Measurements from ENCODE around the gene TPRX1.
"Not testable (repeated sequence)": the region's sequence is repeated elsewhere in the genome, so short reads cannot be mapped to it uniquely, and the experiment has no call there.

Gene TPRX1

DNA sequence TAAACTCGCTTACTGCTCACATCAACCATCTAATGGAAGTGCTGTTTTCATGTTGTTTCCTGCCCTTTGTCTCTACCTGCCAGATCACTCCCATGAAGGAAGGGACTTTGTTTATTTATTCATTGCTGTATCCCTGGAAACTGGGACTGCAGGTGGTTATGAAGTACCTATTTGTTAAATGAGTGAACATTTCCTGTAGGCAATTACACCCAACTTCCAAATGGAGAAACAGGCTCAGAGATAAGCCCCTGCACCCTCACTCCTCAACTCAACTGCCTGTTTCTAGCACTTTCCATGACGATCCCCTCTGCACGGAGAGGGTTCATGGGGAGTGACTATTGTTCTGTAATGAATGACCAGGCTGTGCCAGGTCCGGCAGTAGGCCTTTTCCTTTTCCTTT, 27.8 kb downstream of the TPRX1 start:
- no peak overlapping the region for H3K4me3 ChIP-seq (ENCODE audit: low read length)
- TF ChIP-seq CTCF (IDR thresholded peaks at IDR 0.05; ENCODE audit: insufficient read depth, low read depth, low read length, missing control alignments) = no peak
- DNase-seq (ENCODE audit: low read depth) = peak; percentile 98

DNA sequence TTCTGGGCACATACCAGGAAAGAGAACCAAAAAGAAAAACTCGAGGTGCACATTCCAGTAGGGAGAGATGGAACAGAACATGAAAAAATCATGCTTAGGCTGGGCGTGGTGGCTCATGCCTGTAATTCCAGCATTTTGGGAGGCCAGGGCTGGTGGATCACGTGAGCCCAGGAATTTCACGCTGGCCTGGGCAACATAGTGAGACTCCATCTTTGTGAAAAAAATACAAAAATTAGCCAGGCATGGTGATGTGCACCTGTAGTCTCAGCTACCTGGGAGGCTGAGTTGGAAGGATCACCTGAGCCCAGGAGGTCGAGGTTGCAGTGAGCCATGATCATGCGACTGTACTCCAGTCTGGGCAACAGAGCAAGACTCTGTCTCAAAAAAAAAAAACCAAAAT, 33.1 kb downstream of the TPRX1 start:
- H3K4me3 ChIP-seq (ENCODE audit: low read length); DNase-seq (ENCODE audit: low read depth): not testable (repeated sequence)

DNA sequence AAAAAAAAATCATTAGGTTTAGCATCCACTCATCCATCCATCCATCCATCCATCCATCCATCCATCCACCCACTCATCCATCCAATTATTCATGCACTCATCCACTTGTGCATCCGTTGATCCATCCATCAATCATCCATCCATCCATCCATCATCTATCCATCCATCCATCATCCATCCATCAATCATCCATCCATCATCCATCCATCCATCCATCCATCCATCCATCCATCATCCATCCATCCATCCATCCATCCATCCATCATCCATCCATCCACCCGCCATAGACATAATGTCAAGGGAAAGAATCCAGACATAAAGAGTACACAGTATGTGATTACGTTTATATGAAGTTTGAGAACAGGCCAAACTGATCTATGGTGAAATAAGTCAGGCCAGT, 34.8 kb downstream of the TPRX1 start:
- no peak for DNase-seq (ENCODE audit: low read depth)
- H3K4me3 ChIP-seq (ENCODE audit: low read length) = no peak overlapping the region
- no peak for TF ChIP-seq CTCF (IDR thresholded peaks at IDR 0.05; ENCODE audit: insufficient read depth, low read depth, low read length, missing control alignments)

DNA sequence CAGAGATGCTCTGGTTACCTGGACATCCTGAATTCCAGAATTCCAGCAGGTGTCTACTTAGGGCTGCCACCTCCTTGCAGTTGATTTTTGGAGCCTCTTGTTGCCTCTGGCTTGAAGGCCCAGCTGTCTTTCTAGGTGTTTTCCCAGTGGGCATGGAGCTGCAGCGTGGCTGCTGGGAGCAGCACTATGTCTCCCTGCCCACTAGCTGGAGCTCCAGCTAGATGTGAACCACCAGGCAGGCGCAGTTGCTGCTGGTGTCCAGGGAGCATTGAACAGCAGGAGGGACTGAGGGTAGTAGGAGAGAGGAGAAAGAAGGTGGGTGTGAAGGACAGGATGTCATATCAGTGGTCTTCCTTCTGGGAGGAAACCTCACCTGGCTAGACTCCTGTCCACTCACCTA, 35.7 kb downstream of the TPRX1 start:
- peak; percentile 18 for TF ChIP-seq CTCF (IDR thresholded peaks at IDR 0.05; ENCODE audit: insufficient read depth, low read depth, low read length, missing control alignments)
- no peak for DNase-seq (ENCODE audit: low read depth)
- H3K4me3 ChIP-seq (ENCODE audit: low read length) = no peak overlapping the region

DNA sequence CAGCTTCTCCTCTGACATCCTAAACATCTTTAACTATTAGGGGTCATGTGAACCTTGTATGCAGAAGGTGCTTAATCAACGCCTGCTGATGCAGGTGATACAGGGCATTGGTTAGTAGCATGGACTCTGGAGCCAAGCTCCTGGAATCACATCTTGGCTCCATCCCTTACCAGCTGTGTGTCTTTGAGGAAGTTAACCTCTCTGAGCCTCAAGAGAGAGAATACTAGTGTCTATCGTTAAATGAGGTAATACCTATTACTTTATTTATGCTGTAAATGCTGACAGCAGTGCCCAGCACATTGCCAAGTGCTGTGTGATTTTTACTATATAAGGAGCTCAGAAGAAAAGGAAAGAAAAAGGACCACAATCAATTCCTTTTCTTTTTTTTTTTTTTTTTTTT, 37.0 kb downstream of the TPRX1 start:
- no peak for DNase-seq (ENCODE audit: low read depth)
- H3K4me3 ChIP-seq (ENCODE audit: low read length) = no peak overlapping the region
- TF ChIP-seq CTCF (IDR thresholded peaks at IDR 0.05; ENCODE audit: insufficient read depth, low read depth, low read length, missing control alignments) = no peak

- no peak for TF ChIP-seq CTCF (IDR thresholded peaks at IDR 0.05; ENCODE audit: insufficient read depth, low read depth, low read length, missing control alignments)
- DNase-seq (ENCODE audit: low read depth) = no peak
- H3K4me3 ChIP-seq (ENCODE audit: low read length) = no peak overlapping the region
Measured at GRCh38 chr19:47766670-47767069, 37.7 kb downstream of the TPRX1 start.

- H3K4me3 ChIP-seq (ENCODE audit: low read length) = no peak overlapping the region
- no peak for DNase-seq (ENCODE audit: low read depth)
- TF ChIP-seq CTCF (IDR thresholded peaks at IDR 0.05; ENCODE audit: insufficient read depth, low read depth, low read length, missing control alignments) = no peak
Measured at GRCh38 chr19:47766359-47766620, 38.1 kb downstream of the TPRX1 start.
